Choroid plexus epithelial cell (primary cell): ENCODE data around the gene NPPB.

Source experiments
- DNase-seq: peaks from one replicate; pipeline ENCODE4 v3.0.0-alpha.2; 2010; ENCODE audit warnings: low read depth
- H3K4me3 ChIP-seq: 2 replicates; pipeline ENCODE4 v1.5.1; 2011; ENCODE audit warnings: low read depth, mild to moderate bottlenecking, control low read depth, low read length, moderate library complexity
- CTCF ChIP-seq: conservative IDR thresholded peaks from 2 replicates; pipeline ENCODE4 v1.5.1; 2011; ENCODE audit warnings: low read depth, mild to moderate bottlenecking, control low read depth, inconsistent platforms, low read length, moderate library complexity

NPPB gene

GRCh38 chr1:11838349-11839272 is 20.1 kb downstream of the NPPB start:
- DNase-seq = peak; percentile 75
- TF ChIP-seq CTCF = peak; percentile 99

GRCh38 chr1:11837767-11838348 is 20.9 kb downstream of the NPPB start:
- no peak for DNase-seq
- no peak overlapping the region for H3K4me3 ChIP-seq
- TF ChIP-seq CTCF = no peak

More at GRCh38 chr1:11838349-11839272, 20.1 kb downstream of the NPPB start:
- no peak overlapping the region for H3K4me3 ChIP-seq

GRCh38 chr1:11836955-11837766 is 21.6 kb downstream of the NPPB start:
- no peak for TF ChIP-seq CTCF

GRCh38 chr1:11835441-11836225 is 23.1 kb downstream of the NPPB start:
- no peak overlapping the region for H3K4me3 ChIP-seq
- no peak for TF ChIP-seq CTCF
- DNase-seq = no peak

More at GRCh38 chr1:11836955-11837766, 21.6 kb downstream of the NPPB start:
- DNase-seq = no peak
- no peak overlapping the region for H3K4me3 ChIP-seq

- no peak for TF ChIP-seq CTCF
- H3K4me3 ChIP-seq = no peak overlapping the region
- DNase-seq = no peak
Observed at GRCh38 chr1:11833900-11834299, 24.8 kb downstream of the NPPB start.

- no peak for TF ChIP-seq CTCF
- DNase-seq = no peak
- H3K4me3 ChIP-seq = no peak overlapping the region
Observed at GRCh38 chr1:11833497-11833896, 25.2 kb downstream of the NPPB start.
